HEK293 (cell line): ENCODE data around the gene NEAT1.

ENCODE experiments used
- ZNF664 ChIP-seq: fragments of 450-650 bp; formaldehyde crosslinking; IDR thresholded peaks from 2 replicates; pipeline ENCODE4 v1.5.1; 2016; ENCODE audit warnings: missing biosample characterization, missing genetic modification characterization
- ZXDB ChIP-seq: fragments of 450-650 bp; formaldehyde crosslinking; IDR thresholded peaks from 2 replicates; pipeline ENCODE4 v1.5.1; 2016; ENCODE audit warnings: missing biosample characterization, missing genetic modification characterization

DNA sequence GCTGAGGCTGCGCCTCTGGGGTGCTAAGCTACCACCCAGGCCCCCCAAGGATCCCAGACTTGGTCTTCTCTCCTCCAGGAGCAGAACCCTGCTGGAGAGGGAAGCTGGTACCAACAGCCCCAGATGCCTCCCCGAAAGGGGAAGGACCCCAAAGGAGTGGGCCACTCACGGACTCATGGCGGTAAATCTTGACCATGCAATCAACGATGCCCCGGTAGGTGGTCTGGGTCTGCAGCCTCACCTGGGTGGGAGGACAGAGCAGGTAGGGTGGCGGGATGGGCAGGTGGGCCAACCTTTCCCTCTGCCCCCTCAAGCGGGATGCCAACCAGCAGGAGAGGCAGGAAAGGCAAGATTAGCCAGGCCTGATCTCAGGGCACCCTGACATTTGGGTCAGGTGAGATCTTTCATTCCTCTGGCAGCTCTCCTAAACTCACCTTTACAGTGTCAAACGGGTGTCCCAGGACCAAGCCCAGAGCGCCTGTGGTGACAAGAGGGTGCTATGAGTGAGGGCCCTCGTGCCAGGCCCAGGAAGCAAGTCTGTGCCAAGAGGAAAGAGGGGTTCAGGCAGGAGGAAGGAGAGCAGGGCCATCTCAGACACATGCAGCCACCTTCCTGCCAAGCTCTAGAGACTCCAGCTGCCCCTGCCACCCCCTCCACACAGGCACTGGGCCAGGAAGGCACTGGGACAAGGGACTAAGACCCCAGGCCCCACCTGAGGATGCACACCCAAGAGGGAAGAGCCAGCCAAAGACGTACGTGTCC is 42.7 kb upstream of the NEAT1 start:
- TF ChIP-seq ZXDB (no peak), ZNF664 (no peak)
